HG03520 (cell line): Measurements from ENCODE around the gene CRTAC1.

Experiments
- ATAC-seq: cut with Tn5 transposase; IDR thresholded peaks from one replicate; pipeline ENCODE4 v1.9.1; 2021; ENCODE audit warnings: mild to moderate bottlenecking, moderate library complexity; ENCODE audit not compliant: unreplicated experiment

CRTAC1 gene, protein sequence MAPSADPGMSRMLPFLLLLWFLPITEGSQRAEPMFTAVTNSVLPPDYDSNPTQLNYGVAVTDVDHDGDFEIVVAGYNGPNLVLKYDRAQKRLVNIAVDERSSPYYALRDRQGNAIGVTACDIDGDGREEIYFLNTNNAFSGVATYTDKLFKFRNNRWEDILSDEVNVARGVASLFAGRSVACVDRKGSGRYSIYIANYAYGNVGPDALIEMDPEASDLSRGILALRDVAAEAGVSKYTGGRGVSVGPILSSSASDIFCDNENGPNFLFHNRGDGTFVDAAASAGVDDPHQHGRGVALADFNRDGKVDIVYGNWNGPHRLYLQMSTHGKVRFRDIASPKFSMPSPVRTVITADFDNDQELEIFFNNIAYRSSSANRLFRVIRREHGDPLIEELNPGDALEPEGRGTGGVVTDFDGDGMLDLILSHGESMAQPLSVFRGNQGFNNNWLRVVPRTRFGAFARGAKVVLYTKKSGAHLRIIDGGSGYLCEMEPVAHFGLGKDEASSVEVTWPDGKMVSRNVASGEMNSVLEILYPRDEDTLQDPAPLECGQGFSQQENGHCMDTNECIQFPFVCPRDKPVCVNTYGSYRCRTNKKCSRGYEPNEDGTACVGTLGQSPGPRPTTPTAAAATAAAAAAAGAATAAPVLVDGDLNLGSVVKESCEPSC

GRCh38 chr10:98030093-98030821 lies at the start of gene CRTAC1:
Gene CRTAC1 (minus strand): TSS chr10:98030621. CDS start chr10:98030472, 149 bp downstream.
- ATAC-seq = no peak

GRCh38 chr10:98078774-98079173 lies 48.4 kb upstream of the CRTAC1 start:
- ATAC-seq = no peak

GRCh38 chr10:98077223-98077622 lies 46.8 kb upstream of the CRTAC1 start:
- no peak for ATAC-seq

DNA sequence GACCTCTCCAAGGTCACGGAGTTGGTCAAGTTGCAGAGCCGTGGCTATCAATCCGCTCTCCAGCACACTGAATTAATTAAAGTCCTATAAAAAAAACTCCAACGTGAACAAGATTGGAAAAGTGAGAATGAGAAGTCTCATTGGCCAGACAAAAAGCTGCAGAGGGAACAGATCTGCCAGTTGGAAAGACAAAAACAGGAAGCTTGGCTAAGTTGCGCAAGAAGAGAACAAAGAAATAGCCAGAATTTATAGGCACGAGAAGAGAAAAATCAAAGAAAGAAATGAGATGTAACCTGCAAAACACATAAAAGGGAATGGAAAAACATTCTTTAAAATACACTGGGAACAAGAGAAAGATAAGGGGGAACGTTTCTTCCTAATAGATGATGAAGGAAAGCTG lies 45.7 kb upstream of the CRTAC1 start:
- no peak for ATAC-seq

DNA sequence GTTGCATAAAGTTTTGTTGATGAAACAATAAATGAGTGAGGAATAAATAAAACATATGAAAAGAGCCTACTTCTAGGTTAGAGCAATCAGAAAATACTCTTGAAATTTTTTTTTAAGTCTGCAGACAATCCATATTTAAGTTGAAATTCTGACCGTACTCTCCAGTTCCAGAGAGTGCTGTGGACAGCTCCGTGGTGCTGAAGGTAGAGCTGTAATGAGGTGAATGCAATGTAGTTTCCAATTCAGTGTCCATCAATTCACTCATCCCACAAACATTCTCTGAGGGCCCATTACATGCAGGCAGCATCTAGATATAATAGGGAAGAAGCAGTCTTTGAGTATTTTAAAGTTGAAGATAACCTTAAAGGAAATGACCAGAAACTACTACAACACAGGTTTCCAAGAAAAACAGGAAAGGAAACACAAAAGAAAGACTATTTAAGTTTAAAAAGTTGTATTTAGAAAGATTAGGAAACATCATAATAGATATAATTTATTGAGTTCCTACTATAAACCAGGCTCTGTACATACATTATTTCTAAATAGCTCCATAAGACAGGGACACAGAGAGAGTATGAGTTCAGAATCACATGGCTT lies 44.0 kb upstream of the CRTAC1 start:
- ATAC-seq = no peak

GRCh38 chr10:98067165-98067564 lies 36.7 kb upstream of the CRTAC1 start:
- no peak for ATAC-seq

DNA sequence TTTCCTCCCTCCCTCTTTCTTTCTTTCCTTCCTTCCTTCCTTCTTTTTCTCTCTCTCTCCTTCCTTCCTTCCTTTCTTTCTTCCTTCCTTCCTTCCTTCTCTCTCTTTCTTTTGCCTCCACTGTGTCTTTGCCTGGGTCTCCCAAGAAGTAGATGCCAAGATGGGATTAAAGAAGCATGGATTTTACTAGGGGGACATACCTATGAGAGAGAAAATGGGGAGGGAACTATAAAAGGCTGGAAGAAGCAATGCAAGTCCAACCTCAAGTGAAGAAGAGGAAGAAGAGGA lies 33.3 kb upstream of the CRTAC1 start:
- no peak for ATAC-seq

DNA sequence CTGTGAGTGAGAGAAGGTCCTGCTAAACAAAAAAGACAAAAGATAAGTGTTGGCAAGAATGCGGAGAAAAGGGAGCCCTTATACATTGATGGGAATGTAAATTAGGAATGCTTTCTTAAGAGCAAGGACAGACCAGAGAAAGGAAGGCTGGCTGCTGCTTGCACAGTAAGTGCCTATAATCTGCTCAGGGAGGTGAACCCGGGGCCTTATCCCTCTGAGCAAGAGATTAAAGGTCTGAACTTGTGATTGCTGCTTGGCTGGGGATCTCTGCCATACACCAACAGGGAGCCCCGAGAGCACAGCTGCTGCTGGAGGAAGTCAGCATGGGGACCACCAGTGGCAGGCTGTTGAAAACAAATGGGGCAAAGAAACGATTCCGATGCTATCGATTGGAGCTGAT lies 32.0 kb upstream of the CRTAC1 start:
- ATAC-seq = no peak

DNA sequence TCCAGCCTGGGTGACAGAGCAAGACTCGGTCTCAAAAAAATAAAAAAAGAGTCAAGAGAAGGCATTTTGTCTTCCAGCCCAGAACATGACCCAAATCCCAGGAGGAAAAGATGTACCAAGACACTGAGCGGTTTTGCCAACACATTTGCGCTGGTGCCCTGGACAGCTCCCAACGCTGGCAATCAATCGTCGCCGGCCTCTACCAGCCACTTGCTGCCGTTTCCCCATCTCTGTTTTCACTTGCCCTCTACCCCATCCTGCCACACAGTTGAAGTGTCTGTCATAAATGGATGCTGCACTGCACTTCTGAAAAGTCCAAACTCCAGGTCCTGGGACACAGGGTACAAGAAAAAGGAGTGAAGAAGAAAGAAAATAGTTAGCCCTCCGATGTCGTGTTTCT lies 29.7 kb upstream of the CRTAC1 start:
- no peak for ATAC-seq

- ATAC-seq = no peak
Observed at GRCh38 chr10:98058295-98058694, 27.9 kb upstream of the CRTAC1 start.

GRCh38 chr10:98055841-98056516 lies 25.6 kb upstream of the CRTAC1 start:
- no peak for ATAC-seq

GRCh38 chr10:98047009-98047741 lies 16.8 kb upstream of the CRTAC1 start:
- ATAC-seq = no peak

- no peak for ATAC-seq
Observed at GRCh38 chr10:98045785-98046389, 15.5 kb upstream of the CRTAC1 start.

DNA sequence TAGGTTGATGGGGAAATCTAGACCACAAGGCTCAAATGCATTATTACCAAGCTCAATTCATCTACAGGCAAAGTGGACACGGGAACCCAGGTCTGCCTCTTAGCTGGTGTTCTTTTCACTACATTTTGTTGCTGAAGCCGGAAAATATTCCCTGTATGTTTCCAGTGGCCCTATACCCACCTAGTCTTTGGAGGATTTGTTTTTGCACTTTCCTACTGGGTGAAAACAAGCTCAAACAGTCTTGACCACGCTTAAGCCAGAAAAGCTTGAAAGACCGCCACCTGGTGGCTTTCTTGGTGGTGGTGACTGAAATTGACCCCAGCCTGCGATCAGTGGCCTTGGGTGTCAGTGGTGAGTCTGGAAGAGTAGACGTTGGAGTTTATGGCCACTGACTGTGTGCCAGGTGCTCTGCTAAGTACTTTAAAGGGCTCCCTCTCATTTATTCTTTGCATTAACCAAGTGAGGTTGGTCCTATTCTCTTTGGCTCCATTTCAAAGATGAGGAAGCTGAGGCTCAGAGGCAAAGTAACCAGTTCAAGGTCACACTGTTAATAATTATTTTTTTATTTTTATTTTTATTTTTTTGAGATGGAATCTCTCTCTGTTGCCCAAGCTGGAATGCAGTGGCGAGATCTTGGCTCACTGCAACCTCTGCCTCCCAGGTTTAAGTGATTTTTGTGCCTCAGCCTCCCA lies 11.1 kb upstream of the CRTAC1 start:
- no peak for ATAC-seq

DNA sequence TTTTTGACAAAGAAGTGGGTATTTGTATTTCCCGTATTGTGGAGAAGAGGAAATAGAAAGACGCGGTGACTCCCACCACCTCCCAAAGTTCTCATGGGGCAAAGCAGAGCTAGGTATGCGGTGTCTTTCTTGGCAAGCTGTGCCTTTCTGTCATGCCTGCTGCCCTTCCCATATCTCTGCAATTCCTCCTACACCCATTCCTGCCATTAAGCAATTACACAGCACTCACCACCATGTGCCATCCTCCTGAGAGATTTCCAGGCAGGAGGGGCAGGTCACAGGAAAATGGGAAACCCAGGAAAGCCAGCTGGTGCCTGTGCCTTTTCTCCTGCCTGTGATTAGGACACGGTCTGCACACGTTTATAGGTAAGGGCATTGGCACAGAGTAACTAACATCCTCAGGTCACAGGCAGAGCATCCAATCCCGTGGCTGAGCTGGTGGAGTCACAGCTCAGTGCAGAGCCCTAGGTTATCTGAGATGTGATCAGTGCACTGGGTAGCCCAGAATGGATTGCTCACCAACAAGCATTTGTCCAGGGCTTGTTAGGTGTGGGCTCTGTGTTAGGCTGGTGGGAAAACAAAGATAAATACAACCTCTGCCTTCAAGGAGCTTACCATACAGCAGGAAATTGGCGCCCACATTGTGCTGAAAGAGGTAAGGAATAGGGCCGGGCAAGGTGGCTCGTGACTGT lies 9.4 kb upstream of the CRTAC1 start:
- ATAC-seq = no peak

GRCh38 chr10:98038288-98038687 lies 7.9 kb upstream of the CRTAC1 start:
- no peak for ATAC-seq

DNA sequence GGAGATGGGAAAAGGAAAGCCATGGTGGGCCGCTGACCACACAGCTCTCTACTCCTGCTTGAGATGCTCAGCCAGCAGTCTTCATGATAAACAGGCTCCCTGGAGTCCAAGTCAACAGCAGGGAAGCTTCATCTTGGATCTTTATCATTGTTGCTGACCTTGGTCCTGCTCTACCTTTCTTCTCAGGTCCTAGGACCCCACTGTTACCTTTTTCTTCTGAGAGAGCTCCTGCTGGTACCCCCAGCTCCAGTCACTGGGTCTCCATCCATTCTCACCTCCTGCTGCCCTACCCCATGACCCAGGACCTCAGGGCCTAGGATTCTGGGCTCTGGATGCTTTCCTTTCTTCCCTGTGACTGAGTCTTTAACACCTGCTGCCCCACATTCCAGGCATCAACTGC lies 5.2 kb upstream of the CRTAC1 start:
- no peak for ATAC-seq

GRCh38 chr10:98033515-98033914 lies 3.1 kb upstream of the CRTAC1 start:
- ATAC-seq = no peak

GRCh38 chr10:98031440-98031839 lies 1.0 kb upstream of the CRTAC1 start:
- ATAC-seq = no peak
